Ishikawa (cell line): ENCODE results near the gene PTPRD.

Experiments used
- EP300 ChIP-seq: IDR thresholded peaks from 2 replicates; pipeline ENCODE4 v1.6.1; 2012; ENCODE audit warnings: borderline replicate concordance
- FOXM1 ChIP-seq: IDR thresholded peaks from 2 replicates; pipeline ENCODE4 v1.6.1; 2012; ENCODE audit warnings: low read depth, borderline replicate concordance
- YY1 ChIP-seq: IDR thresholded peaks from 2 replicates; pipeline ENCODE4 v1.6.1; 2012; ENCODE audit warnings: low read depth
- ZBTB7A ChIP-seq: IDR thresholded peaks from 2 replicates; pipeline ENCODE4 v1.6.1; 2012; ENCODE audit warnings: low read depth

- TF ChIP-seq YY1, result no peak
- TF ChIP-seq FOXM1, result no peak
- no peak for TF ChIP-seq ZBTB7A
- no peak for TF ChIP-seq EP300
These were observed 1744.2 kb downstream of the PTPRD start for GRCh38 chr9:8868632-8869031.
